Measurements from ENCODE around the gene ASIC2.

DNA sequence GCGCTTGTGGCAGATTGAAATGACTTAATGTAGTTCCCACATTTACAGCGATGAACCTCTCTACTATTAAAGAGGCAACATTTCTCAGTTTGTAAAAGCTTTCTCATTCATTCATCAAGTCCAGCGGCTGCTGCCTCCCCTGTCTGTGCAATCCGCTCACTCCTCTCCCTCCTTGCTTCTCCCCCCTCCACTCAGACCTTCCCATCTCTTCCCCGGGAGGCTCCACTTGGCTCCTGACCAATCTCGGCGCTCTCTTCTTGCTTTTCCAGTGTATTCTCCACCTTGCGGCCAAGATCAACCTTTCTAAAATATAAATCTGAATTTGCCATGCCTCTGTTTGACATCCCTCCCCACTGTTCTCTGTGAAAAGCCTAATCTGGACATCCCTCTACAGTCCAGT is 117.5 kb downstream of the ASIC2 start:
- no peak for TF ChIP-seq SP1 (IDR thresholded peaks at IDR 0.05)
- TF ChIP-seq SUZ12 (IDR thresholded peaks at IDR 0.05) = no peak
- no peak for TF ChIP-seq FOXM1 (IDR thresholded peaks at IDR 0.05; ENCODE audit: borderline replicate concordance)
- no peak for TF ChIP-seq ELF4 (IDR thresholded peaks at IDR 0.05)
- TF ChIP-seq NFRKB (IDR thresholded peaks at IDR 0.05) = no peak
- TF ChIP-seq ARNT (IDR thresholded peaks at IDR 0.05) = no peak
- TF ChIP-seq BHLHE40 (IDR thresholded peaks at IDR 0.05; ENCODE audit: borderline replicate concordance) = no peak
- TF ChIP-seq CTBP1 (IDR thresholded peaks at IDR 0.05; ENCODE audit: borderline replicate concordance) = no peak
- TF ChIP-seq FOXK2 (IDR thresholded peaks at IDR 0.05) = no peak
- TF ChIP-seq FOXA1 (IDR thresholded peaks at IDR 0.05) = no peak
- TF ChIP-seq LEF1 (IDR thresholded peaks at IDR 0.05; ENCODE audit: borderline replicate concordance) = no peak
- TF ChIP-seq TARDBP (IDR thresholded peaks at IDR 0.05) = no peak
- TF ChIP-seq HDGF (IDR thresholded peaks at IDR 0.05; ENCODE audit: borderline replicate concordance) = no peak

Measured in HEK293T (cell line).